Liver (tissue), 9 donors: ENCODE measurements around the gene HOXD4. TPM values are rescaled to one million over a fixed set of nuclear protein-coding genes. Genes with fewer than 3 reads are reported as not detected.

Experiments
- DNase-seq: peaks from one replicate; pipeline ENCODE4 v3.0.0-alpha.2; 2017; ENCODE audit warnings: low spot score
- H3K27ac ChIP-seq, 2 donors: one replicate each; pipeline ENCODE4 v1.7.0; 2013; ENCODE audit warnings: inconsistent platforms in 2 of 2, low read length in 2 of 2, control low read depth in 1 of 2, low read depth in 1 of 2, mild to moderate bottlenecking in 1 of 2
- H3K27me3 ChIP-seq, 4 donors: one replicate each; pipeline versions ENCODE4 v1.6.1 to v1.7.0; 2013; ENCODE audit warnings: low read length in 3 of 4, inconsistent platforms in 1 of 4, mild to moderate bottlenecking in 1 of 4, moderate library complexity in 1 of 4; ENCODE audit not compliant: control insufficient read depth in 4 of 4, insufficient read depth in 4 of 4
- H3K36me3 ChIP-seq, 4 donors: one replicate each; pipeline versions ENCODE4 v1.6.1 to v1.7.0; 2013; ENCODE audit warnings: low read length in 3 of 4, mild to moderate bottlenecking in 3 of 4, low read depth in 1 of 4, moderate library complexity in 1 of 4; ENCODE audit not compliant: control insufficient read depth in 4 of 4, insufficient read depth in 3 of 4
- H3K4me1 ChIP-seq, 4 donors: one replicate each; pipeline versions ENCODE4 v1.6.1 to v1.7.0; 2013; ENCODE audit warnings: low read length in 3 of 4, mild to moderate bottlenecking in 3 of 4, moderate library complexity in 1 of 4; ENCODE audit not compliant: control insufficient read depth in 4 of 4, insufficient read depth in 4 of 4
- H3K4me3 ChIP-seq, 3 donors: one replicate each; pipeline versions ENCODE4 v1.6.1 to v1.7.0; 2013; ENCODE audit warnings: low read length in 3 of 3, control low read depth in 1 of 3, low read depth in 1 of 3, mild to moderate bottlenecking in 1 of 3
- H3K9ac ChIP-seq, 2 donors: one replicate each; pipeline ENCODE4 v1.7.0; 2013; ENCODE audit warnings: low read length in 2 of 2, mild to moderate bottlenecking in 2 of 2, moderate library complexity in 2 of 2, control low read depth in 1 of 2, low read depth in 1 of 2
- H3K9me3 ChIP-seq, 4 donors: one replicate each; pipeline versions ENCODE4 v1.6.1 to v1.7.0; 2013; ENCODE audit warnings: low read length in 3 of 4; ENCODE audit not compliant: control insufficient read depth in 4 of 4
- ATF3 ChIP-seq: IDR thresholded peaks from 2 replicates; pipeline ENCODE4 v1.6.1; 2016; ENCODE audit warnings: antibody characterized with exemption
- CTCF ChIP-seq: fragments of 150-350 bp; IDR thresholded peaks from 2 replicates; pipeline ENCODE4 v1.5.1; 2017; ENCODE audit warnings: improper control_type of control experiment, low read depth, low read length; ENCODE audit not compliant: missing input control
- EGR1 ChIP-seq, 2 donors: IDR thresholded peaks; 2 replicates each; pipeline ENCODE4 v1.6.1; 2016 to 2018; ENCODE audit warnings: antibody characterized with exemption in 2 of 2, low read depth in 2 of 2
- FOXA1 ChIP-seq: IDR thresholded peaks from 2 replicates; pipeline ENCODE4 v1.6.1; 2016; ENCODE audit warnings: antibody characterized with exemption
- FOXA2 ChIP-seq: IDR thresholded peaks from 2 replicates; pipeline ENCODE4 v1.6.1; 2016; ENCODE audit warnings: antibody characterized with exemption
- GABPA ChIP-seq, 2 donors: IDR thresholded peaks in 1 of 2; conservative IDR thresholded peaks in 1 of 2; 2 replicates each; pipeline ENCODE4 v1.6.1; 2016; ENCODE audit warnings: antibody characterized with exemption in 2 of 2, mild to moderate bottlenecking in 1 of 2, moderate library complexity in 1 of 2
- HNF4A ChIP-seq, 2 donors: conservative IDR thresholded peaks; 2 replicates each; pipeline ENCODE4 v1.6.1; 2016; ENCODE audit warnings: antibody characterized with exemption in 2 of 2, mild to moderate bottlenecking in 2 of 2
- HNF4G ChIP-seq: IDR thresholded peaks from 2 replicates; pipeline ENCODE4 v1.6.1; 2016; ENCODE audit warnings: antibody characterized with exemption
- JUND ChIP-seq, 2 donors: IDR thresholded peaks; 2 replicates each; pipeline ENCODE4 v1.6.1; 2016; ENCODE audit warnings: antibody characterized with exemption in 2 of 2
- MAX ChIP-seq: IDR thresholded peaks from 2 replicates; pipeline ENCODE4 v1.6.1; 2016; ENCODE audit warnings: antibody characterized with exemption
- NR2F2 ChIP-seq: IDR thresholded peaks from 2 replicates; pipeline ENCODE4 v1.6.1; 2016; ENCODE audit warnings: antibody characterized with exemption
- RAD21 ChIP-seq, 2 donors: IDR thresholded peaks; 2 replicates each; pipeline ENCODE4 v1.6.1; 2016; ENCODE audit warnings: antibody characterized with exemption in 2 of 2, mild to moderate bottlenecking in 2 of 2
- REST ChIP-seq: IDR thresholded peaks from 2 replicates; pipeline ENCODE4 v1.6.1; 2016; ENCODE audit warnings: antibody characterized with exemption, mild to moderate bottlenecking
- RXRA ChIP-seq, 2 donors: IDR thresholded peaks; 2 replicates each; pipeline ENCODE4 v1.6.1; 2017 to 2018; ENCODE audit warnings: antibody characterized with exemption in 2 of 2, mild to moderate bottlenecking in 1 of 2
- SP1 ChIP-seq: IDR thresholded peaks from 2 replicates; pipeline ENCODE4 v1.6.1; 2018; ENCODE audit warnings: antibody characterized with exemption, mild to moderate bottlenecking
- TAF1 ChIP-seq: conservative IDR thresholded peaks from 2 replicates; pipeline ENCODE4 v1.6.1; 2016; ENCODE audit warnings: antibody characterized with exemption, mild to moderate bottlenecking
- YY1 ChIP-seq: IDR thresholded peaks from 2 replicates; pipeline ENCODE4 v1.6.1; 2016; ENCODE audit warnings: antibody characterized with exemption, mild to moderate bottlenecking
- ZBTB33 ChIP-seq: IDR thresholded peaks from 2 replicates; pipeline ENCODE4 v1.6.1; 2016; ENCODE audit warnings: antibody characterized with exemption
- WGBS: extraction: QIAGEN DNeasy Blood & Tissue Kit; methylation state at CpG from one replicate; pipeline ENCODE4 v1.1.7; 2013; 5-methylcytosine and 5-hydroxymethylcytosine counted together
- polyA plus RNA-seq, 2 donors: library from polyadenylated mRNA; stranded (reverse) in 1 of 2; unstranded in 1 of 2; fragments of 200-250 nt in 1 of 2; fragments of >200 nt in 1 of 2; fragmentation: Nextera tagmentation in 1 of 2; extraction: Ambion mirVana in 1 of 2; gene quantifications; one replicate each; pipeline versions ENCODE4 v1.2.1 to v1.2.3, GENCODE V29; 2013 to 2015
- total RNA-seq, 2 donors: library from RNA; depleted of rRNA; stranded (reverse); fragments of >200 nt; gene quantifications; one replicate each; pipeline ENCODE4 v1.2.3, GENCODE V29; 2014
- donor health status: healthy.
- donor health status: healthy.
- donor health status: healthy.
- donor health status: healthy.
- donor health status: healthy.

HOXD4 gene
- total and polyA plus RNA-seq, 4 donors = not detected

GRCh38 chr2:176165370-176166050 is 14.2 kb downstream of the HOXD4 start:
- Histone ChIP-seq H3K9ac (no peak overlapping the region), H3K4me1 (peaks cover 0 to 13% (median under 1%) of the 10 kb centered on the region in 4 donors), H3K9me3 (peaks cover 0 to 7% (median 0%) of the 10 kb centered on the region in 4 donors), H3K27ac (no peak overlapping the region), H3K4me3 (no peak overlapping the region), H3K27me3 (peaks cover 8 to 35% (median 23%) of the 10 kb centered on the region in 4 donors), H3K36me3 (no peaks in the 10 kb centered on the region)
- WGBS = 11% methylated on average over 26 of the region's 26 CpGs
- DNase-seq = no peak
- no peak for TF ChIP-seq YY1
- no peak for TF ChIP-seq FOXA1
- TF ChIP-seq FOXA2 = no peak
- no peak for TF ChIP-seq GABPA (IDR thresholded peaks at IDR 0.05 in 1 of 2, conservative IDR thresholded peaks at IDR 0.05 in 1 of 2)
- no peak for TF ChIP-seq ZBTB33
- TF ChIP-seq EGR1 (IDR thresholded peaks at IDR 0.05; ENCODE audit: low read depth in 2 of 2) = no peak
- TF ChIP-seq HNF4G = no peak
- TF ChIP-seq NR2F2 = no peak
- no peak for TF ChIP-seq SP1
- no peak for TF ChIP-seq CTCF
- no peak for TF ChIP-seq JUND (IDR thresholded peaks at IDR 0.05)
- TF ChIP-seq TAF1 = no peak
- TF ChIP-seq RXRA (IDR thresholded peaks at IDR 0.05) = no peak
- TF ChIP-seq RAD21 (IDR thresholded peaks at IDR 0.05) = no peak
- TF ChIP-seq MAX = no peak
- no peak for TF ChIP-seq REST
- no peak for TF ChIP-seq ATF3
- no peak for TF ChIP-seq HNF4A (conservative IDR thresholded peaks at IDR 0.05)
